Measurements from ENCODE around the gene LMO7.

Gene LMO7

DNA sequence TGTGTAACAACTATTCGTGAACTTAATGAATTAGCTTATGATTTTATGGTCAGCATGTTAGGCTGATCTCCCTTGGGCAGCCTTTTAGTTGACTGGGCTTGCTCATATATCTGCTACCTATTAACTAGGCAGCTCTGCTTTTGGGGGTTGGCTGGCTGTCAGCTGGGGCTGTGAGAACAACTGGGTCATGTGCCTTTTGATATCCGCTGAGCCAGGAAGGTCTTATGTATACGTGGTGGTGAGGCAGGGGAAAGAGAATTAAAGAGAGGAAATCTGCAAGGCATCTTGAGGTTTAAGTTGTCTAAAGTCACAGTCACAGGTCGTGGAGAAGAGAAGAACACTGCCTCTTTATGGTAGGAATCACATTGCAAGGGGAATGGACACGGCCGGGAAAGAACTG lies 206.9 kb downstream of the LMO7 start:
- H4K12ac ChIP-seq (ENCODE audit: low read depth, low read length), result no peak overlapping the region
- no peak overlapping the region for H3K18ac ChIP-seq (ENCODE audit: low read length)
- no peak overlapping the region for H3K9ac ChIP-seq (ENCODE audit: low read length)
- no peak overlapping the region for H3K4me2 ChIP-seq (ENCODE audit: low read length)
- no peak overlapping the region for H3K27ac ChIP-seq (ENCODE audit: low read depth, low read length)
- DNase-seq, result no peak
- no peak overlapping the region for H3K23ac ChIP-seq (ENCODE audit: low read length)
- no CpG with 5 or more reads among the region's 6 CpGs for WGBS (ENCODE audit: extremely low coverage, insufficient coverage, insufficient read length)
- H3K14ac ChIP-seq (ENCODE audit: low read length), result no peak overlapping the region
- H2BK12ac ChIP-seq (ENCODE audit: low read length), result no peak overlapping the region
- no peak overlapping the region for H2AK5ac ChIP-seq (ENCODE audit: low read length)
- no peaks in the 10 kb centered on the region for H3K79me2 ChIP-seq (ENCODE audit: control insufficient read depth, insufficient read depth, low read length, poor library complexity)
- no peak overlapping the region for H2AFZ ChIP-seq (ENCODE audit: insufficient read depth, low read length, poor library complexity)
- no peak overlapping the region for H4K8ac ChIP-seq (ENCODE audit: low read depth, low read length)
- peaks cover 6 to 11% of the 10 kb centered on the region in 2 experiments for H3K36me3 ChIP-seq (ENCODE audit: control insufficient read depth in 1 of 2, insufficient read depth in 2 of 2, low read length in 2 of 2)
- H3K79me1 ChIP-seq (ENCODE audit: low read length), result no peaks in the 10 kb centered on the region
- H2BK120ac ChIP-seq (ENCODE audit: insufficient read depth, low read length, poor library complexity), result no peak overlapping the region
- H2BK5ac ChIP-seq (ENCODE audit: low read depth, low read length, poor library complexity), result no peak overlapping the region
- H3K9me3 ChIP-seq (ENCODE audit: insufficient read depth, low read depth, low read length), result peaks cover 2% of the 10 kb centered on the region
- H4K91ac ChIP-seq (ENCODE audit: low read depth, low read length), result no peak overlapping the region
- no peaks in the 10 kb centered on the region for H3K4me1 ChIP-seq (ENCODE audit: control insufficient read depth in 1 of 2, insufficient read depth in 2 of 2, low read length in 2 of 2)
- no peak overlapping the region for H3K4me3 ChIP-seq (ENCODE audit: low read depth, low read length)
- H3K27me3 ChIP-seq (ENCODE audit: insufficient read depth, low read length), result no peaks in the 10 kb centered on the region
- no peak overlapping the region for H3K4ac ChIP-seq (ENCODE audit: low read depth, low read length)

DNA sequence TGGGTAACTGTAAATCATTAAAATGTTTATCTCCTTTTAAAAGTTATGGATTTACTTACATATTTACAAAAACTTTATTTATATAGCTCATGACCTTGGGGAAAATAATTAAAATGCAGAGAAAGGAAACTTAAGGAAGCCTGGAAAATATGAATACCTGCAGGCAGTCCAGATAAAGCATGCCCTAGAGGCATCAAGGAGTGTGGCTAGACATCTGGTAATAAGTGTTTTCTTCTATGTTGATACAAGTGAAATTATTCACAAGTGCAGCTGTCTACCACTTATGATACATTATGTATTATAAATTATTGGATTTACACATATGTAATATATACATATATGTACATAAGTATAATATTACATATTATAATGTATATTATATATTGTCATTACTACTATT lies 207.9 kb downstream of the LMO7 start:
- Histone ChIP-seq H3K79me1 (ENCODE audit: low read length) (no peaks in the 10 kb centered on the region), H3K18ac (ENCODE audit: low read length) (no peak overlapping the region), H3K4me3 (ENCODE audit: low read depth, low read length) (no peak overlapping the region), H3K9me3 (ENCODE audit: insufficient read depth, low read depth, low read length) (peaks cover 2% of the 10 kb centered on the region), H4K12ac (ENCODE audit: low read depth, low read length) (no peak overlapping the region), H3K14ac (ENCODE audit: low read length) (no peak overlapping the region), H3K9ac (ENCODE audit: low read length) (no peak overlapping the region), H3K4ac (ENCODE audit: low read depth, low read length) (no peak overlapping the region), H3K4me2 (ENCODE audit: low read length) (no peak overlapping the region), H2BK120ac (ENCODE audit: insufficient read depth, low read length, poor library complexity) (no peak overlapping the region), H4K8ac (ENCODE audit: low read depth, low read length) (no peak overlapping the region), H3K27me3 (ENCODE audit: insufficient read depth, low read length) (no peaks in the 10 kb centered on the region), H3K36me3 (ENCODE audit: control insufficient read depth in 1 of 2, insufficient read depth in 2 of 2, low read length in 2 of 2) (peaks cover 6 to 11% of the 10 kb centered on the region in 2 experiments), H2BK12ac (ENCODE audit: low read length) (no peak overlapping the region), H4K91ac (ENCODE audit: low read depth, low read length) (no peak overlapping the region), H3K79me2 (ENCODE audit: control insufficient read depth, insufficient read depth, low read length, poor library complexity) (no peaks in the 10 kb centered on the region), H3K23ac (ENCODE audit: low read length) (no peak overlapping the region), H3K4me1 (ENCODE audit: control insufficient read depth in 1 of 2, insufficient read depth in 2 of 2, low read length in 2 of 2) (no peaks in the 10 kb centered on the region), H2AK5ac (ENCODE audit: low read length) (no peak overlapping the region), H2BK5ac (ENCODE audit: low read depth, low read length, poor library complexity) (no peak overlapping the region), H2AFZ (ENCODE audit: insufficient read depth, low read length, poor library complexity) (no peak overlapping the region), H3K27ac (ENCODE audit: low read depth, low read length) (no peak overlapping the region)
- peak; percentile 6 to 68 for DNase-seq

GRCh38 chr13:75847588-75847987 lies 211.5 kb downstream of the LMO7 start:
- peaks cover 5 to 9% of the 10 kb centered on the region in 2 experiments for H3K36me3 ChIP-seq (ENCODE audit: control insufficient read depth in 1 of 2, insufficient read depth in 2 of 2, low read length in 2 of 2)
- no peak overlapping the region for H4K12ac ChIP-seq (ENCODE audit: low read depth, low read length)
- no peak overlapping the region for H3K4me3 ChIP-seq (ENCODE audit: low read depth, low read length)
- H3K27ac ChIP-seq (ENCODE audit: low read depth, low read length), result no peak overlapping the region
- no peak overlapping the region for H2BK5ac ChIP-seq (ENCODE audit: low read depth, low read length, poor library complexity)
- no peaks in the 10 kb centered on the region for H3K27me3 ChIP-seq (ENCODE audit: insufficient read depth, low read length)
- no peak overlapping the region for H4K8ac ChIP-seq (ENCODE audit: low read depth, low read length)
- no peak overlapping the region for H4K91ac ChIP-seq (ENCODE audit: low read depth, low read length)
- peaks cover 2% of the 10 kb centered on the region for H3K9me3 ChIP-seq (ENCODE audit: insufficient read depth, low read depth, low read length)
- H3K14ac ChIP-seq (ENCODE audit: low read length), result no peak overlapping the region
- H3K4me1 ChIP-seq (ENCODE audit: control insufficient read depth in 1 of 2, insufficient read depth in 2 of 2, low read length in 2 of 2), result no peaks in the 10 kb centered on the region
- no peak overlapping the region for H2BK120ac ChIP-seq (ENCODE audit: insufficient read depth, low read length, poor library complexity)
- no peak for DNase-seq
- H3K79me2 ChIP-seq (ENCODE audit: control insufficient read depth, insufficient read depth, low read length, poor library complexity), result no peaks in the 10 kb centered on the region
- H2AFZ ChIP-seq (ENCODE audit: insufficient read depth, low read length, poor library complexity), result no peak overlapping the region
- no peak overlapping the region for H3K4ac ChIP-seq (ENCODE audit: low read depth, low read length)
- H3K79me1 ChIP-seq (ENCODE audit: low read length), result no peaks in the 10 kb centered on the region
- no peak overlapping the region for H3K9ac ChIP-seq (ENCODE audit: low read length)
- H3K18ac ChIP-seq (ENCODE audit: low read length), result no peak overlapping the region
- H3K23ac ChIP-seq (ENCODE audit: low read length), result no peak overlapping the region
- no CpG with 5 or more reads among the region's 2 CpGs for WGBS (ENCODE audit: extremely low coverage, insufficient coverage, insufficient read length)
- H2BK12ac ChIP-seq (ENCODE audit: low read length), result no peak overlapping the region
- no peak overlapping the region for H2AK5ac ChIP-seq (ENCODE audit: low read length)
- no peak overlapping the region for H3K4me2 ChIP-seq (ENCODE audit: low read length)

DNA sequence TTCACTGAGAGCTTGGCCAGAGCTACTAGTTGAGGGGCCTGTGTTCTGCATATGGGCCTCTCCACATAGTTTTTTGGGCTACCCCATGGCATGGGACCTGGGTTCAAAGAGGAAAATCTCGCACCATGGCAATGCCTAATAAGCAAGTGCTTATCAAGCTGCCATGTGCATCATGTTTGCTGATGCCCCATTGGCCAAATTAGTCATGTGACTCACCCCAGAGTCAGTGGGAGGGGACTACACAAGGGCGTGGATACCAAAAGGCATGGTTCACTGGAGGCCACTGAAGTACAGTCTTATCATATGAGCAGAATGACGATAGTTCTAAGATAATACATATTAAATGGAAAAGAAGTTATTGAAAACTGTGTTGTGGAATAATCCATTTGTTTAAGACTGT lies 214.8 kb downstream of the LMO7 start:
- Histone ChIP-seq H2BK120ac (ENCODE audit: insufficient read depth, low read length, poor library complexity) (no peak overlapping the region), H3K36me3 (ENCODE audit: control insufficient read depth in 1 of 2, insufficient read depth in 2 of 2, low read length in 2 of 2) (peaks cover 9 to 13% of the 10 kb centered on the region in 2 experiments), H2AK5ac (ENCODE audit: low read length) (no peak overlapping the region), H3K9me3 (ENCODE audit: insufficient read depth, low read depth, low read length) (peaks cover 2% of the 10 kb centered on the region), H3K18ac (ENCODE audit: low read length) (no peak overlapping the region), H2BK5ac (ENCODE audit: low read depth, low read length, poor library complexity) (no peak overlapping the region), H3K27ac (ENCODE audit: low read depth, low read length) (no peak overlapping the region), H3K4me3 (ENCODE audit: low read depth, low read length) (no peak overlapping the region), H3K14ac (ENCODE audit: low read length) (no peak overlapping the region), H2BK12ac (ENCODE audit: low read length) (no peak overlapping the region), H4K12ac (ENCODE audit: low read depth, low read length) (no peak overlapping the region), H3K9ac (ENCODE audit: low read length) (no peak overlapping the region), H2AFZ (ENCODE audit: insufficient read depth, low read length, poor library complexity) (no peak overlapping the region), H3K79me1 (ENCODE audit: low read length) (no peaks in the 10 kb centered on the region), H3K4me1 (ENCODE audit: control insufficient read depth in 1 of 2, insufficient read depth in 2 of 2, low read length in 2 of 2) (no peaks in the 10 kb centered on the region), H3K4me2 (ENCODE audit: low read length) (no peak overlapping the region), H3K4ac (ENCODE audit: low read depth, low read length) (no peak overlapping the region), H4K91ac (ENCODE audit: low read depth, low read length) (no peak overlapping the region), H4K8ac (ENCODE audit: low read depth, low read length) (no peak overlapping the region), H3K27me3 (ENCODE audit: insufficient read depth, low read length) (no peaks in the 10 kb centered on the region), H3K23ac (ENCODE audit: low read length) (no peak overlapping the region), H3K79me2 (ENCODE audit: control insufficient read depth, insufficient read depth, low read length, poor library complexity) (no peaks in the 10 kb centered on the region)
- DNase-seq, result no peak
- WGBS (ENCODE audit: extremely low coverage, insufficient coverage, insufficient read length), result no CpG with 5 or more reads among the region's 3 CpGs

Measured in trophoblast cell (in vitro differentiated cells and primary cell).